ENCODE measurements around the gene ROBO1.

- TF ChIP-seq EZH2 (IDR thresholded peaks at IDR 0.05) (no peak), POLR2AphosphoS5 (IDR thresholded peaks at IDR 0.05; ENCODE audit: borderline replicate concordance, low read depth, low read length) (no peak)
Observed at GRCh38 chr3:78976200-78976599, 791.6 kb downstream of the ROBO1 start.

Data from SK-N-MC (cell line).